ENCODE results near the gene OSBPL6. TPM values are rescaled to one million over a fixed set of nuclear protein-coding genes. Genes with fewer than 3 reads are reported as not detected.

The OSBPL6 gene
- total and polyA plus RNA-seq, 9 of the 15 experiments (the other 6 are each of a cell fraction or from before 2014, with no cell fraction given), result 3.4 to 12.7 (median 9.3) TPM

DNA sequence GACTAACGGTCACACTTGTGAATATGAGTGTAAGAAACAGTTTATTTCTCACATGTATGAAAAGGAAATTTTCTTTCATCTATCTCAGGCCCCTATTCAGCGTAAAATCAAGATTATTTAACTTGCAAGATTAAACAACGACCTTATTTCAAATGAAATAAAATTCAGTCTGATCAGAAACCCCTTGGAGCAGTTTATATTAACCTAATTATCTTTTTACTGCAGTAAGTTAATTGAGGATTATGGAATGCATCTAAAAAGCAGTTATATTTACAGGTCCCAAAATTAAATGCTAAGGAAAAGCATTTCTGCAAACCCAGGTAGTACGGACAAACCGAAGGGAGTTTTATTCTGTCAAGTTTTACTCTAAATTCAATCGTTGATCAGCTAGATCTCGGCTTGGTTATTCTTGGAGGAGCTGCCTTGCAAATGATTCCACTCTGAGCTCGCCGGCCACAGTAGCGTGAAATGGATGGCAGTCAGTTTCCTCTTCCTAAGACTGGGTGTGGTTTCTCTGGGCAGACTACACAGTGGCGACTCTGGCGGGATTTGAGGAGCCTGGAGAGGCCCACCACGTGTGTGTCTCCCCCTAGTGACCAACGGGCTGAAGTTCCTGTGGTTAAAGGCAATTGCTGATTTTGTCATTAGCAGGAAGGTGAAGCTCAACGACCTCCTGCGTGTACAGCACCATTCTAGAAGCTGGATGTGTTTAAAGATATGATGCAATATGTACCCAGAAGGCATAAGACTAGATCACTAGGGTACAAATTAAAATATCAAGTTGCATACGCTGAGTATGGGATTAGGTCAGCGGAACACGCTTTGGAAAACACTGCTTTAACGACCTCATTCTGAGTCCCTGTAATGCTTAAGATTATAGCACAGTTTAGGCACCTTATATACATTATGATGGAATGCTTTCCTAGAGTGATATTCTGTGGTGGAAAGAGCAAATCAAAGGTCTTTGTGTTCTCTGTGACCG, 220.2 kb downstream of the OSBPL6 start (continued):
- TF ChIP-seq MITF (IDR thresholded peaks at IDR 0.05) (no peak), ZBTB33 (CRISPR knock-in tag; IDR thresholded peaks at IDR 0.05) (peak; percentile 88), GTF2F1 (IDR thresholded peaks at IDR 0.05; ENCODE audit: low read depth, low read length) (peak; percentile 77; the same call in 1 of the 2 replicates), NCOA6 (IDR thresholded peaks at IDR 0.05) (no peak), ESRRB (CRISPR knock-in tag; IDR thresholded peaks at IDR 0.05; ENCODE audit: borderline replicate concordance) (no peak), ZNF274 (IDR thresholded peaks at IDR 0.05; ENCODE audit: borderline replicate concordance, low read depth, low read length) (no peak), ZNF184 (CRISPR knock-in tag; IDR thresholded peaks at IDR 0.05) (no peak), GTF3C2 (IDR thresholded peaks at IDR 0.05; ENCODE audit: borderline replicate concordance, extremely low read depth, insufficient read length) (no peak), NR3C1 (CRISPR knock-in tag; IDR thresholded peaks at IDR 0.05) (no peak), SMARCC2 (IDR thresholded peaks at IDR 0.05; ENCODE audit: low read depth) (no peak), ATF2 (CRISPR knock-in tag; IDR thresholded peaks at IDR 0.05) (no peak)
- TF ChIP-seq, protein P1, sequence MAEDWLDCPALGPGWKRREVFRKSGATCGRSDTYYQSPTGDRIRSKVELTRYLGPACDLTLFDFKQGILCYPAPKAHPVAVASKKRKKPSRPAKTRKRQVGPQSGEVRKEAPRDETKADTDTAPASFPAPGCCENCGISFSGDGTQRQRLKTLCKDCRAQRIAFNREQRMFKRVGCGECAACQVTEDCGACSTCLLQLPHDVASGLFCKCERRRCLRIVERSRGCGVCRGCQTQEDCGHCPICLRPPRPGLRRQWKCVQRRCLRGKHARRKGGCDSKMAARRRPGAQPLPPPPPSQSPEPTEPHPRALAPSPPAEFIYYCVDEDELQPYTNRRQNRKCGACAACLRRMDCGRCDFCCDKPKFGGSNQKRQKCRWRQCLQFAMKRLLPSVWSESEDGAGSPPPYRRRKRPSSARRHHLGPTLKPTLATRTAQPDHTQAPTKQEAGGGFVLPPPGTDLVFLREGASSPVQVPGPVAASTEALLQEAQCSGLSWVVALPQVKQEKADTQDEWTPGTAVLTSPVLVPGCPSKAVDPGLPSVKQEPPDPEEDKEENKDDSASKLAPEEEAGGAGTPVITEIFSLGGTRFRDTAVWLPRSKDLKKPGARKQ (CRISPR knock-in tag; IDR thresholded peaks at IDR 0.05), result peak; percentile 55; the same call in 1 of the 2 replicates
- TF ChIP-seq, protein P2, sequence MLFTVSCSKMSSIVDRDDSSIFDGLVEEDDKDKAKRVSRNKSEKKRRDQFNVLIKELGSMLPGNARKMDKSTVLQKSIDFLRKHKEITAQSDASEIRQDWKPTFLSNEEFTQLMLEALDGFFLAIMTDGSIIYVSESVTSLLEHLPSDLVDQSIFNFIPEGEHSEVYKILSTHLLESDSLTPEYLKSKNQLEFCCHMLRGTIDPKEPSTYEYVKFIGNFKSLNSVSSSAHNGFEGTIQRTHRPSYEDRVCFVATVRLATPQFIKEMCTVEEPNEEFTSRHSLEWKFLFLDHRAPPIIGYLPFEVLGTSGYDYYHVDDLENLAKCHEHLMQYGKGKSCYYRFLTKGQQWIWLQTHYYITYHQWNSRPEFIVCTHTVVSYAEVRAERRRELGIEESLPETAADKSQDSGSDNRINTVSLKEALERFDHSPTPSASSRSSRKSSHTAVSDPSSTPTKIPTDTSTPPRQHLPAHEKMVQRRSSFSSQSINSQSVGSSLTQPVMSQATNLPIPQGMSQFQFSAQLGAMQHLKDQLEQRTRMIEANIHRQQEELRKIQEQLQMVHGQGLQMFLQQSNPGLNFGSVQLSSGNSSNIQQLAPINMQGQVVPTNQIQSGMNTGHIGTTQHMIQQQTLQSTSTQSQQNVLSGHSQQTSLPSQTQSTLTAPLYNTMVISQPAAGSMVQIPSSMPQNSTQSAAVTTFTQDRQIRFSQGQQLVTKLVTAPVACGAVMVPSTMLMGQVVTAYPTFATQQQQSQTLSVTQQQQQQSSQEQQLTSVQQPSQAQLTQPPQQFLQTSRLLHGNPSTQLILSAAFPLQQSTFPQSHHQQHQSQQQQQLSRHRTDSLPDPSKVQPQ (CRISPR knock-in tag; IDR thresholded peaks at IDR 0.05; ENCODE audit: borderline replicate concordance), result no peak
